22Rv1 (cell line): Measurements from ENCODE around the gene STAT1.

Source experiments
- ZFX ChIP-seq: fragments of 450-650 bp; IDR thresholded peaks from 2 replicates; pipeline ENCODE4 v1.6.1; 2017; ENCODE audit warnings: antibody characterized with exemption, borderline replicate concordance
- TF ChIP-seq, protein P1 (sequence below): fragments of 450-650 bp; IDR thresholded peaks from 2 replicates; pipeline ENCODE4 v1.5.1; 2017; ENCODE audit warnings: mild to moderate bottlenecking

DNA sequence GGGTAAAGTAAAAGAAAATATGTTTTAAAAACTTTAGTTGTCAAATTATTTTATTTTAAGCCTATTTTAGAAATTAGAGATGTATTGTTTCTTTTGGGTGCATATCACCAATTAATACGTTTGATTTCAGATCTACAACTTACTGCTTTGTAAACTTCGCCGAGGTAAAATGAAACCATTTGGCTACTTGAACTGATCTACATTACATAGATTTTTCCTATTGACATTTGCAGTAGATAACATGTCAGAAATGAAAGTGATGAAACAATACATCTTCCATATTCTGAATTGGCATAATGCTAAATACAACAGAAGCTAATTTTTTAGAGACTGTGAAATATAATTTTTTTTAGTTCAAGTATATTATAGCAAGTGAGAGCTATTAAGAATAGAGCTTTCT is 93.9 kb downstream of the STAT1 start:
- no peak for TF ChIP-seq ZFX
- TF ChIP-seq, protein P1, sequence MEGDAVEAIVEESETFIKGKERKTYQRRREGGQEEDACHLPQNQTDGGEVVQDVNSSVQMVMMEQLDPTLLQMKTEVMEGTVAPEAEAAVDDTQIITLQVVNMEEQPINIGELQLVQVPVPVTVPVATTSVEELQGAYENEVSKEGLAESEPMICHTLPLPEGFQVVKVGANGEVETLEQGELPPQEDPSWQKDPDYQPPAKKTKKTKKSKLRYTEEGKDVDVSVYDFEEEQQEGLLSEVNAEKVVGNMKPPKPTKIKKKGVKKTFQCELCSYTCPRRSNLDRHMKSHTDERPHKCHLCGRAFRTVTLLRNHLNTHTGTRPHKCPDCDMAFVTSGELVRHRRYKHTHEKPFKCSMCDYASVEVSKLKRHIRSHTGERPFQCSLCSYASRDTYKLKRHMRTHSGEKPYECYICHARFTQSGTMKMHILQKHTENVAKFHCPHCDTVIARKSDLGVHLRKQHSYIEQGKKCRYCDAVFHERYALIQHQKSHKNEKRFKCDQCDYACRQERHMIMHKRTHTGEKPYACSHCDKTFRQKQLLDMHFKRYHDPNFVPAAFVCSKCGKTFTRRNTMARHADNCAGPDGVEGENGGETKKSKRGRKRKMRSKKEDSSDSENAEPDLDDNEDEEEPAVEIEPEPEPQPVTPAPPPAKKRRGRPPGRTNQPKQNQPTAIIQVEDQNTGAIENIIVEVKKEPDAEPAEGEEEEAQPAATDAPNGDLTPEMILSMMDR = no peak
